HG03066 (cell line): ENCODE results near the gene AHI1.

ENCODE experiments used
- ATAC-seq: cut with Tn5 transposase; IDR thresholded peaks from one replicate; pipeline ENCODE4 v1.9.1; 2021; ENCODE audit warnings: low read depth; ENCODE audit not compliant: unreplicated experiment

The AHI1 gene

DNA sequence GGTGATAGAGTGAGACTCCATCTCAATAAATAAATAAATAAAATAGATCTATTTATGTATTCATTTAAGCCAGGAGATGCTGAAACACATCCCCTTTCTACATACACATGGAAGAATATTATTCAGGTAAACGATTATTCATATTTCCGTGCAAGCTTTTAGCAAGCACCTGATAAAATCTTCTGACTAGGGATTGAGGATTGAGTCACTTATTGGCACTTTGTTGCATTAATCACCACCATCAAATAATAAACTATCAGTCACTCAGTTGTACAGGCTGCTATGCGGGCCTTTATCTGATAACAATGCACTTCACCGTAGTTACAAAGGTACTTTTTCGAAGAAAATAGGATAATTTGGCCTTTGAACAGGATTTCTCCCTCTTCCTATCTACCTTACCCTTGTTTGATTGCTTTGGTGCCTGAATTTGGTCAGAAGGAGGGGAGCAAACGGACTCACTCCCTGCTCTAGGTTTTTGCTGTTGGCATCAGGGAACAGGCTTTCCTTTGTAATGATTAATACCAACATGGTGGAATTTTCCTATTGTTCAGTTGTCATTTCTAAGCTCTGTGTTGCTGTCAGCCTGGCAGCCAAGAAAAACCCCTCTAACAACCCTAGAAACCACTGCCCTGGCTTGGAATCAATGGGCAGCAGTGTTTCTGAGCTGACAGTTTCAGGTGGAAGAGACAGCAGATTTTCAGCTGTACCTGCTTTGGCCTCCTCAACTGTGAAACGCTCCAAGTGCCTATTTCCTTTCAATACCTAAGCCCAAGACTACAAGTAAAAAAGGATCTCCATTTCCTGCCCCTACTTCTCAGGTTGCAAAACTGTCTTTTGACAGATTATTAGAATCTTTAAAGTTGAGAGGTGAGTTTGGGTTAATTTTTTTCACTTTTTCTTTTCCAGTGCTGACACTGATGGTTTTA, 253.4 kb downstream of the AHI1 start:
- no peak for ATAC-seq

DNA sequence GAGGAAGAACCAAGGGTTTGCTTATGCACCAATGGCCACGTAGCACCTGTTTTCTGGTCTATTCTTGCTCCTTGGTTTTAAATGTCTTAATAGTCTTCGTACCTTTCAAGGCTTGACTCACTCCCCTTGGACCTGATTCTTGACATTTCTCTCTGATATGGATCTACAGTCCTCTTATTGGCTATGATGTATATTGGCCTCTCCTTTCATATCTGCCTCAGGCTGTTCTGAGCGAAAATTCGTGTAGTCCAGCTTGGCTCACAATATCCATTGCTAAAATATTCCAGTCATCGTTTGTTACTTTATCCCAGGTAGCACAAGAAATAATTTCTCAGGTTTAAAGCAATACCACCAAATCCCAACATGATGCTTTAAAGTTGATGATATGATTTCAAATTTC, 256.8 kb downstream of the AHI1 start:
- no peak for ATAC-seq

DNA sequence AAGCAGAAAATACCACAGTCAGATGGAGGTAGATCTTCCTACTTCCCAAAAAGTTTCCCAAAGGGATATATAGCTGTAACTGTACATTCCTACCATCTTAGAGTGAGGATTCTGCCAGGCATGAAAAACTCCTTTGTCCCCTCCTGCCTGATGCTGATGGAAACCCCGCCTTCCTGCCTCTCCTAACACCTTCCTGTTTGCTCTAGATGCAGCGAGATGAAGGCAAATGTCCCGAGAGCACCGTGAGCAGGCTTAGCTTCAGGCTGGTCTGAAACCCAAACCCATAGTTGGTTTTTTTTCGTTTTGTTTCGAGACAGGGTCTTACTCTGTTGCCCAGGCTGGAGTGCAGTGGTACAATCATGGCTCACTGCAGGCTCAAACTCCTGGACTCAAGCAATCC, 260.8 kb downstream of the AHI1 start:
- no peak for ATAC-seq

DNA sequence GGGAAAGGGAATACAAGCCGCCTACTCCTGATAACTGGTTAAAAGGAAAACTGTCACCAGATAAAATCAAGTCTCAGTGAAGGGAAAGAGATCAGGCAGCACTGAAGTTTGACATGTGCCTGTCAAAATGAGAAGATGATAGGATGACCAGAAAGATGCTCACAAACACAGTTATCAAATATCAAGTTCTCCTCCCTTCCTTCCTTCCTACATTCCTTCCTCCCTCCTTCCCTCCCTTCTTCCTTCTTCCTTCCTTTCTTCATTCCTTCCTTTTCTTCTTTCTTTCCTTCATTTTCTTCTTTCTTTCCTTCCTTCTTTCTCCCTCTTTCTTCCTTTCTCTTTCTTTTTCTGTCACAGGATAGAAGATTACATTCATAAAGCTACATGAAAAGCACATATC, 261.2 kb downstream of the AHI1 start:
- ATAC-seq = no peak

DNA sequence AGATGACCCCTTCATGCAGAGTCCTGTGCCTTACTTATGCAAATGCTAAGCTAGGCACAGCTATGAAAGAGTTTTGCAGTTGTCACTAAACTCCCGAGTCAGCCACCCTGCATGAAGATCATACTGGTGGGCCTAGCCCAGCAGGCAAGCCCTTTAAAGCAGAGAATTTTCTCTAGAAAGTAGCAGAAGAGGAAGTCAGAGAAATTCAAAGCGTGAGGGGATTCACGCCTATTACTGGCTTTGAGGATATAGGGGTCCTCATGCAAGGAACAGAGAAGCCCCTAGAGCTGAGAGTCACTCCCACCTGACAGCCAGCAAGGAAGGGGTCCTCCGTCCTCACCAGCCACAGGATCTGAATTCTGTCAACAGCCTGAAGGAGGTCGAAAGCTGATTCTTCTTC, 261.8 kb downstream of the AHI1 start:
- no peak for ATAC-seq

DNA sequence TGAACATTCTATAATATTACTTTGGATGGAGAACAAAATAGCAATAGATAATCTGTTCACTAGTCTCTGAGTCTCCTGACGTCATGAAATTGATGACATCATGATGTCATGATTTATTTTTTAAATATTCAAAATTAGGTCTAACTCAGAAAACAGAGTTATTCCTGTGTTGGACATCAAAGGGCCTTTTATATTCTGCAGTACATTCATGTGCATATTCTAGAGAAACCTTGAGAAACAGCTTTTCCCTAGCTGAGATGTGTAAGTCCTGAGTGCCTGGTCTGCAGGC, 263.1 kb downstream of the AHI1 start:
- no peak for ATAC-seq

DNA sequence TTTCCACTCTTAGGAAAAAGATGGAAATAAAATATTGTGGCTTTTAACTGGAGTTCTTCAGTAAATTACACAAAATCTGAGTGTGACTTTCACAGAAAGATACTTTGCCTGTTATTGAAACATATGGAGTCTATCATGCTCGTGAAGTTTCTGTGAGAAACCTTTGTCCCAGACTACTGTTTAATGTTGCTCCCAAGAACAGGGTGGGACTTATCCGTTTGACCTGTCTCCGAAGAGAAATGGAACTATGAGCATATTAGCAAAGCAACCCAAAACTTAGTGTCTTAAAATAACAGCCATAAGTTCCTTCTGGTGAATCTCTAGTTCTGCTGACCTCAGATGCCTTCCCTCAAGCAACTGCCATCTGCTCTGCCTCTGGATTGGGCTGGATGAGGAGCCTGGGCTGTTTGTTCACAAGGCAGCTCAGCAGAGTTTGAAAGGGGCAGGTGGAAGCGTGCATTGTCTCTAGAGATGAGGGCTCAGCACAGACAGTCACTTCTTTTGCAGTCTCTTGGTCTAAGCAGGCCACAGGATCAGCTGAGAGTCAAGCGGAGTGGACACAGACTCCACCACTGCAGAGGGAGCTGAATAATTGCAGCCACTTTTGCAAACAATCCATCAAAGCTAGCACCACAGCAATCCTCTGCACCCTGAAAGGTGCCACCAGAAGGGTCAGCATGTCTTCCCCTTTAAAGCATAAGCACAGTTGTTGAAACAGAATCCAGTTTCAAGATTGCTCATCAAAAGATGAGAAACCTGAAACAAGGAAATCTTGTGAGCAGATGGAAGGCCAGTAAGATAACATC, 263.7 kb downstream of the AHI1 start:
- ATAC-seq = peak; percentile 73
